ENCODE results near the gene MAPT.

MAPT gene

GRCh38 chr17:45930420-45930951 is 36.1 kb downstream of the MAPT start:
- no peak for DNase-seq (ENCODE audit: extremely low read depth, insufficient read length)
- Histone ChIP-seq H3K4me3 (replicated peaks; ENCODE audit: low read depth, low read length) (no peak overlapping the region), H3K27me3 (replicated peaks; ENCODE audit: control insufficient read depth, insufficient read depth, low read length) (peaks cover 1% of the 10 kb centered on the region), H3K36me3 (ENCODE audit: control insufficient read depth, insufficient read depth, low read length) (no peaks in the 10 kb centered on the region)
- no peak for TF ChIP-seq CTCF (IDR thresholded peaks at IDR 0.05; ENCODE audit: insufficient read depth, low read length, poor library complexity, severe bottlenecking)

GRCh38 chr17:45931677-45932076 is 37.3 kb downstream of the MAPT start:
- TF ChIP-seq CTCF (IDR thresholded peaks at IDR 0.05; ENCODE audit: insufficient read depth, low read length, poor library complexity, severe bottlenecking), result no peak
- Histone ChIP-seq H3K27me3 (replicated peaks; ENCODE audit: control insufficient read depth, insufficient read depth, low read length) (peaks cover 1% of the 10 kb centered on the region), H3K36me3 (ENCODE audit: control insufficient read depth, insufficient read depth, low read length) (no peaks in the 10 kb centered on the region), H3K4me3 (replicated peaks; ENCODE audit: low read depth, low read length) (no peak overlapping the region)
- no peak for DNase-seq (ENCODE audit: extremely low read depth, insufficient read length)

- Histone ChIP-seq H3K36me3 (ENCODE audit: control insufficient read depth, insufficient read depth, low read length) (no peaks in the 10 kb centered on the region), H3K27me3 (replicated peaks; ENCODE audit: control insufficient read depth, insufficient read depth, low read length) (peaks cover 1% of the 10 kb centered on the region), H3K4me3 (replicated peaks; ENCODE audit: low read depth, low read length) (no peak overlapping the region)
- no peak for TF ChIP-seq CTCF (IDR thresholded peaks at IDR 0.05; ENCODE audit: insufficient read depth, low read length, poor library complexity, severe bottlenecking)
- no peak for DNase-seq (ENCODE audit: extremely low read depth, insufficient read length)
Observed at GRCh38 chr17:45934044-45934979, 40.0 kb downstream of the MAPT start.

- Histone ChIP-seq H3K36me3 (ENCODE audit: control insufficient read depth, insufficient read depth, low read length) (no peaks in the 10 kb centered on the region), H3K4me3 (replicated peaks; ENCODE audit: low read depth, low read length) (no peak overlapping the region), H3K27me3 (replicated peaks; ENCODE audit: control insufficient read depth, insufficient read depth, low read length) (no peaks in the 10 kb centered on the region; the same call in 1 of the 2 replicates)
- no peak for DNase-seq (ENCODE audit: extremely low read depth, insufficient read length)
- TF ChIP-seq CTCF (IDR thresholded peaks at IDR 0.05; ENCODE audit: insufficient read depth, low read length, poor library complexity, severe bottlenecking), result no peak
Observed at GRCh38 chr17:45935197-45935709, 40.9 kb downstream of the MAPT start.

GRCh38 chr17:45935710-45936509 is 41.6 kb downstream of the MAPT start:
- H3K4me3 ChIP-seq (replicated peaks; ENCODE audit: low read depth, low read length), result no peak overlapping the region
- DNase-seq (ENCODE audit: extremely low read depth, insufficient read length), result no peak

More at GRCh38 chr17:45935710-45936509, 41.6 kb downstream of the MAPT start:
- no peaks in the 10 kb centered on the region; the same call in 1 of the 2 replicates for H3K27me3 ChIP-seq (replicated peaks; ENCODE audit: control insufficient read depth, insufficient read depth, low read length)
- no peaks in the 10 kb centered on the region for H3K36me3 ChIP-seq (ENCODE audit: control insufficient read depth, insufficient read depth, low read length)
- TF ChIP-seq CTCF (IDR thresholded peaks at IDR 0.05; ENCODE audit: insufficient read depth, low read length, poor library complexity, severe bottlenecking), result no peak

Data from GM06990 (cell line).